ENCODE measurements around the gene FHIT.

GRCh38 chr3:61005591-61005990 lies 245.7 kb downstream of the FHIT start:
- TF ChIP-seq CTCF (IDR thresholded peaks at IDR 0.05): no peak
- TF ChIP-seq EZH2 (IDR thresholded peaks at IDR 0.05): no peak

Measured in neural progenitor cell (in vitro differentiated cells).